Measurements from ENCODE around the gene SAMD9L. TPM values are rescaled to one million over a fixed set of nuclear protein-coding genes. Genes with fewer than 3 reads are reported as not detected.
A peak's percentile ranks its signal among the peaks of the same experiment; 100 is the strongest.
"Not testable (repeated sequence)": the region's sequence is repeated elsewhere in the genome, so short reads cannot be mapped to it uniquely, and the experiment has no call there.

The SAMD9L gene
- total RNA-seq, 2 experiments from 2014 or later: 145 to 166 TPM

DNA sequence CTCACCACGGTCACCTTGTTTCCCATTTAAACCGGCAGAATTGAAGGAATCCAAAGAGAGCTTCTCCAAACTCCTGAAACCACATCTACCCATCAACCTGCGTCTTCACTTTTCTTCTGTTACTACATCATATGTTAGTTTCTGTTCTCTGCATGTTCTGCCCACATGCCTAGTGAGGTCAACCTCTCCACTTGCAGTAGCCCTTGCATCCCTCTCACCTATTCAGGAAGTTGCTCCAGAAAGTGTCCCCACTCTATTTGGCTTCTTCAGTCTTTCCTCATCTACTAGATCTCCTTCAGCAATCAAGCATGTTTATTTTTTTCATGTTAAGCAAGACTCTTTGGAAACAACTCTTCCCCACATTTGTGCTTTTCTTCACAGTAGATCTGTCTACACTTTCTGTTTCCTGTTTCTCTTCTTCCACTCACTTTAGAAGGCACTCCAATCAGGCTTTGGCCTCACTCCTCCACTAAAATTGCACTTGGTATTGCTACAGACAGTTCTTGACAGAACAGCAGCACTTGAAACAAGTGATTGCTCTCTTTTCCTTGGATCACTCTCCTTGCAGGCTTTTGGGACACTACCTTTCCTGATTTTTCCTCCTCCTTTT, 7.5 kb downstream of the SAMD9L start:
- no peaks in the 10 kb centered on the region for H3K27me3 Mint-ChIP-seq
- peaks cover 13% of the 10 kb centered on the region for H3K9me3 Mint-ChIP-seq
- H3K36me3 Mint-ChIP-seq (ENCODE audit: low read depth): peaks cover 27% of the 10 kb centered on the region
- ChIA-PET POLR2A (no interaction called here), CTCF (no interaction called here)
- H3K4me1 Mint-ChIP-seq: peaks cover 15% of the 10 kb centered on the region
- H3K4me3 Mint-ChIP-seq: no peak overlapping the region
- DNase-seq: no peak
- H3K27ac Mint-ChIP-seq: no peak overlapping the region

DNA sequence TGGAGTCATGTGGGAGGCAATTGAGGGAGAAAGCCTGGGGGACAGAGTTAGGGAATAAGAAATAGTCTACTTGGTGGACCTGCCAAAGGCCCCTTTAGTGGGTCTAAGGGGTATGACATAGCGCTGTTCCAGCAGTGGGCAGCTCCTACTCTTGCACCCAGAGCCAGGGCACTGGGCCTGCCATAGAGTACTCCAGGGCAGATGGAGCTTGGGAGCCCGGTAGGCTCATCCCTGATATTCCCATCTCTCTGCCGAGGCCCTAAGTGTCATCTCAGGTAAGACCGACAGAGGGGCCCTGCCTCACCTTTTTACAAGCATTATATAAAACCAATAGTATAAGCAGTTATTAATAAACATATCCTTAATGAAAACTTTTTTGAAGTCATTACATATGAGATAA, 9.6 kb downstream of the SAMD9L start:
- no peaks in the 10 kb centered on the region for H3K27me3 Mint-ChIP-seq
- no peak for DNase-seq
- POLR2A ChIA-PET: no interaction called here
- H3K27ac Mint-ChIP-seq: no peak overlapping the region
- peaks cover 27% of the 10 kb centered on the region for H3K9me3 Mint-ChIP-seq
- H3K4me3 Mint-ChIP-seq: no peak overlapping the region
- peaks cover 4% of the 10 kb centered on the region for H3K4me1 Mint-ChIP-seq
- CTCF ChIA-PET: no interaction called here
- H3K36me3 Mint-ChIP-seq (ENCODE audit: low read depth): peaks cover 48% of the 10 kb centered on the region

DNA sequence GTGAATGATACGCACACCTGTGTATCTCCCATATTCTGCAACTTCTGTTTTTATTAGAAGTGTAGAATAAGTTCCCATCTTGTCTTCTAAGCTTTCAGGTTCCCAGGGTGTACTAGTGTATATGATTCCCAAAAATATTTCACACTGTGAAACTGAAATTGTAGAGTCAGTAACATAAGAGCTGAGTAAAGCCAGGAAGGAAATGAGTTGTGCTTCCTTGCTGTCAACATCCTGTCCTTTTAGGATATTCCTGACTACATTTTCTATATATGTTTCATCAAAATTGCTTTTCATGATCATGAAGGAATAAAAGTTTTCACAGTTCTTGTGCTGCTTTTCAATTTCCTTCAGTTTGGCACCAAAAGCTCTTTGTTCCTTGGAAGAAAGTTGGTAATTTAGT, 15.2 kb downstream of the SAMD9L start:
- H3K9me3 Mint-ChIP-seq: peaks cover 65% of the 10 kb centered on the region
- POLR2A ChIA-PET: no interaction called here

DNA sequence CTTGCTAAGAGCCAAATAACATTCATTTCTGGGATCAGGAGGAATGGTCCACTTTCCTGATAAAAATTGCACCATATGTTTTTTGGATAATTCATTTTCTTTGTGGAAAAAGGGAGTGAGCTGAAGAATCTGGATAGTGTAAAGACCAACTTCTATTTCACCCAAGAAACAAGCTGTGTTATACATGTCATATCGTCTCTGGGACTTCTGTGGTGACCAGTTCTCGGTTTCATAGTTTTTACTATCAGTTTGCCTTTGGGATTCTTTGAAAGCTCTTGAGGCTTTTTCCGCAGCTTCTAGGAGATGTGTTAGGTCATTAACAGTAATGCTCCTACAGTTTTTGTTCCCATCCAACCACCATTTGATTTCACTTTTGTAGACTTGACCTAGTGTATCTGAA, 16.0 kb downstream of the SAMD9L start:
- CTCF ChIA-PET: interaction anchor here (0.7 to 0.8 kb wide), 3 partner anchors 10 to 36 kb away, joined by 3 read pairs; no protein-coding TSS in a partner anchor
- no peak for DNase-seq
- POLR2A ChIA-PET: no interaction called here
- Mint-ChIP-seq H3K27me3 (no peaks in the 10 kb centered on the region), H3K4me3 (no peak overlapping the region), H3K4me1 (no peaks in the 10 kb centered on the region), H3K36me3 (ENCODE audit: low read depth) (peaks cover 83% of the 10 kb centered on the region), H3K9me3 (peaks cover 64% of the 10 kb centered on the region), H3K27ac (no peak overlapping the region)

More for the DNA sequence above, 15.2 kb downstream of the SAMD9L start:
- Mint-ChIP-seq H3K27ac (no peak overlapping the region), H3K36me3 (ENCODE audit: low read depth) (peaks cover 88% of the 10 kb centered on the region), H3K4me3 (no peak overlapping the region), H3K4me1 (no peaks in the 10 kb centered on the region), H3K27me3 (no peaks in the 10 kb centered on the region)
- CTCF ChIA-PET: interaction anchor here (0.7 to 1.2 kb wide), 3 partner anchors 9 to 19 kb away, joined by 3 read pairs; no protein-coding TSS in a partner anchor
- no peak for DNase-seq

DNA sequence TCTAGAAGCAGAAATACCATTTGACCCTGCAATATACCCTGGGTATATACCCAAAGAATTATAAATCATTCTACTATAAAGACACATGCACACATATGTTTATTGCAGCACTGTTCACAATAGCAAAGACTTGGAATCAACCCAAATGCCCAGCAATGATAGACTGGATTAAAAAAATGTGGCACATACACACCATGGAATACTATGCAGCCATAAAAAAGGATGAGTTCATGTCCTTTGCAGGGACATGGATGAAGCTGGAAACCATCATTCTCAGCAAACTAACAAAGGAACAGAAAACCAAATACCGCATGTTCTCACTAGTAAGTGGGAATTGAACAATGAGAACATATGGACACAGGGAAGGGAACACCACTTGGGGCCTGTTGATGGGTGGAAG, 21.2 kb downstream of the SAMD9L start:
- Mint-ChIP-seq H3K36me3 (ENCODE audit: low read depth) (peaks cover 79% of the 10 kb centered on the region), H3K9me3 (peaks cover 77% of the 10 kb centered on the region)
- H3K4me1 Mint-ChIP-seq, POLR2A ChIA-PET, CTCF ChIA-PET, H3K4me3 Mint-ChIP-seq, H3K27me3 Mint-ChIP-seq, H3K27ac Mint-ChIP-seq, DNase-seq: not testable (repeated sequence)

DNA sequence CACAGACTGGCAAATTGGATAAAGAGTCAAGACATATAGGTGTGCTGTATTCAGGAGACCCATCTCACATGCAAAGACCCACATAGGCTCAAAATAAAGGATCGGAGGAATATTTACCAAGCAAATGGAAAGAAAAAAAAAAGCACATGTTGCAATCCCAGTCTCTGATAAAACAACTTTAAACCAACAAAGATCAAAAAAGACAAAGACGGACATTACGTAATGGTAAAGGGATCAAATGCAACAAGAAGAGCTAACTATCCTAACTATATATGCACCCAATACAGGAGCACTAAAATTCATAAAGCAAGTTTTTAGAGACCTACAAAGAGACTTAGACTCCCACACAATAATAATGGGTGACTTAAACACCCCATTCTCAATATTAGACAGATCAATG, 24.7 kb downstream of the SAMD9L start:
- Mint-ChIP-seq H3K9me3 (peaks cover 62% of the 10 kb centered on the region), H3K36me3 (ENCODE audit: low read depth) (peaks cover 84% of the 10 kb centered on the region), H3K4me1 (peaks cover 17% of the 10 kb centered on the region)
- H3K27me3 Mint-ChIP-seq, H3K4me3 Mint-ChIP-seq, POLR2A ChIA-PET, DNase-seq, H3K27ac Mint-ChIP-seq: not testable (repeated sequence)
- CTCF ChIA-PET: interaction anchor here (0.7 kb wide), 2 partner anchors 576 to 735 kb away, joined by 3 read pairs; no protein-coding TSS in a partner anchor

DNA sequence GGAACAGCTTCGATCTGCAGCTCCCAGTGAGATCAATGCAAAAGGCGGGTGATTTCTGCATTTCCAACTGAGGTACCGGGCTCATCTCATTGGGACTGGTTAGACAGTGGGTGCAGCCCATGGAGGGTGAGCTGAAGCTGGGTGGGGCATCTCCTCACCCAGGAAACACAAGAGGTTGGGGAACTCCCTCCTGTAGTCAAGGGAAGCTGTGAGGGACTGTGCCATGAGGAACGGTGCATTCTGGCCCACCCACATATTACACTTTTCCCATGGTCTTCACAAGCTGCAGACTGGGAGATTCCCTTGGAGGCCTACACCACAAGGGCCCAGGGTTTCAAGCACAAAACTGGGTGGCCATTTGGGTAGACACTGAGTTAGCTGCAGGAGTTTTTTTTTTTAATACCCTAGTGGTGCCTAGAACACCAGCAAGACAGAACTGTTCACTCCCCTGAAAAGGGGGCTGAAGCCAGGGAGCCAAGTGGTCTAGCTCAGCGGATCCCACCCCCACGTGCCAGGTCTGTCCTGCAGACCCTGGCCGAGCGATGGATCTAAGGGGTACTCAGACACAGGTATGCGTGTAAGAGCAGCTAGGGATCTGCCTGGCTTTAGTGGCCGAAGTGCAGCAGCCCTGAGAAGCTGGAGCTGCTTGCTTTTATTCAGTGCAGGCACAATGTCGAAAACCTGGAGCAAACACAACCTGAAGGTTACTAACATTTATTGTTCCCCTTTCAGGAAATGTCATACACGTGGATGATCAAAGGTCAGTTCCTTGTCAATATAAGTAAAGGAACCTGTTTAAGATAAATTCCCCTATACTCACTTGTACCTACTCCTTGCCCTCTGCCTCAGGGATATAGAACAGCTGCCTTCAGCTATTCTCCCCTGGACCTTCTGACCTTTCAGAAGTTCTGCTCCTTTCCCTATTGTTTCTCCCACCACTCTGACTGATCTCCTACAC, 27.3 kb downstream of the SAMD9L start:
- peaks cover 90% of the 10 kb centered on the region for H3K36me3 Mint-ChIP-seq (ENCODE audit: low read depth)
- peaks cover 27% of the 10 kb centered on the region for H3K4me1 Mint-ChIP-seq
- H3K27me3 Mint-ChIP-seq: no peaks in the 10 kb centered on the region
- no peak for DNase-seq
- H3K9me3 Mint-ChIP-seq: peaks cover 45% of the 10 kb centered on the region
- POLR2A ChIA-PET: no interaction called here
- H3K4me3 Mint-ChIP-seq: no peak overlapping the region
- no peak overlapping the region for H3K27ac Mint-ChIP-seq
- CTCF ChIA-PET: interaction anchor here (0.8 to 1.1 kb wide), 4 partner anchors 14 to 45 kb away, joined by 3 to 5 read pairs (median 4); no protein-coding TSS in a partner anchor

DNA sequence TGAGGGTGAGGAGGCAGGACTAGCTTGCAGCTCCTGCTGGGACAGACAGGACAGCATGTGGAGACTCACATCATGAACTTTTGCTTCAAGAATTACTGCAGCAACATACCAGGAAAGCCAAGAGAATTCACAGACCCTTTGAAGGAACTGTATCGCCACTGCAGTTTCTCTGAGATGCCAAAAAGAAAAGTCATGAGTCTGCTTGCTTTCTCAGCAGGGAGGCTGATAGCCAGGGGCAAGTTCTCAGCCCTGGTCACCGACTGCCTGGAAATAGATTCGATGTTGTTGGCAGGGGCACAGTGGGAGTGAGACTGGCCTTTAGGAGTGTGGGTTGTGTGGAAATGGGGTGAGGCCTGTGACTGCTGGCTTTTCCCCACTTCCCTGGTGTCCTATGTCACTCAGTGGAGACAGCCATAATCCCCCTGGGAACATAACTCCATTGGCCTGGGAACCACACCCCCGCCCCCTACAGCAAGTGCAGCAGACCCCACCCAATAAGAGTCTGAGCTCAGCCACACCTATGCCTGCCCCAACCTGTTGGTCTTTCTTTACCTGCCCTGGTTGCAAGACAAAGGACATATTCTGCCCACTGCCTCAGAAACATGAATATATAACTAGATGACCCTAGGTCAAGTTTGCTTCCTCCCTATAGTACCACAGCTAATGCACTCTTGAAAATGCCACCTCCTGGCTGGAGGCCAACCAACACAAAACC, 28.8 kb downstream of the SAMD9L start:
- H3K9me3 Mint-ChIP-seq: peaks cover 40% of the 10 kb centered on the region
- peaks cover 92% of the 10 kb centered on the region for H3K36me3 Mint-ChIP-seq (ENCODE audit: low read depth)
- no peak overlapping the region for H3K4me3 Mint-ChIP-seq
- ChIA-PET POLR2A (no interaction called here), CTCF (interaction anchor here (1.1 kb wide), 1 partner anchor 15 kb away, joined by 5 read pairs; no protein-coding TSS in a partner anchor)
- no peaks in the 10 kb centered on the region for H3K27me3 Mint-ChIP-seq
- no peak for DNase-seq
- peaks cover 41% of the 10 kb centered on the region for H3K4me1 Mint-ChIP-seq
- H3K27ac Mint-ChIP-seq: peak overlapping the region; percentile 93

DNA sequence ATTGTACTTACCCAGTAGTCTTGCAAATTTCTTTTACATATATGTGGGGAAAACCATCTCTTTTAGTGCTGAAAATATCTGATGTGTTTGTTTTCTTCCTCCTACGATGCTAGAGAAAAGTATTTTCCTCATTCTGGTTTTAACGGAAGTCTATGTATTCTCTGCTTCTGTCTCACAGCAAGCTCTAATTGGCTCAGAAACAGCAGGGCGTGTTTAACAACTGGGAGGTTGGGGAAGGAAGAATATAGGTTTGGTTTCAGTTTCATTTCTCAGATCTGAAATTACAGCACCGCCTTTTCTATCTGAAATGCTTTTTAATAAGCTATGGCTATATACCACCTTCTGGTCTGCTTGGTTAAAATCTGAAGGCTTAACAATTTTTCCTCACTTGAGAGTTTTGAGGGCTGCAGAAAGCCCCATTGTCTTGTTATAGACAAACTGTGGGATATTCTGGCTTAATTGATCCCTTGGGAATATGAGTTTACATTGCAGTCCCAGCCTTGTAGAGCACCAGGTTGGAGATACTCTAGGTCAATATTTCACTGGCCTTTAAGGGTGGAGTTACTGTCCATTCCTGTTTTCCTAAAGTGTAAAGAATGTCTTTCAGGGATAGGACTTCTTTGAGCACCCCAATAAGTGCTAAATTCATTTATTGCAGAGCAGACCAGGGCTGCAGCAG, 30.2 kb downstream of the SAMD9L start, which contains the start of gene SAMD9:
TSS of gene SAMD9 (minus strand) at position 128 of the 679 bp plus-strand sequence. CDS start 11,882 bp downstream, outside the sequence.
- Mint-ChIP-seq H3K4me1 (peaks cover 53% of the 10 kb centered on the region), H3K9me3 (peaks cover 37% of the 10 kb centered on the region), H3K4me3 (peak within 1 kb of the TSS; percentile 88), H3K27ac (peak within 1 kb of the TSS; percentile 93), H3K36me3 (ENCODE audit: low read depth) (peaks cover 94% of the 10 kb centered on the region), H3K27me3 (no peaks in the 10 kb centered on the region)
- CTCF ChIA-PET: interaction anchor here (0.7 to 1.5 kb wide), 4 partner anchors 19 to 404 kb away, joined by 3 to 8 read pairs (median 4); no protein-coding TSS in a partner anchor
- DNase-seq: peak; percentile 82
- POLR2A ChIA-PET: interaction anchor here (0.5 to 1.3 kb wide), 5 partner anchors 17 to 114 kb away, joined by 3 to 5 read pairs (median 4); partner anchors contain the start of gene VPS50

DNA sequence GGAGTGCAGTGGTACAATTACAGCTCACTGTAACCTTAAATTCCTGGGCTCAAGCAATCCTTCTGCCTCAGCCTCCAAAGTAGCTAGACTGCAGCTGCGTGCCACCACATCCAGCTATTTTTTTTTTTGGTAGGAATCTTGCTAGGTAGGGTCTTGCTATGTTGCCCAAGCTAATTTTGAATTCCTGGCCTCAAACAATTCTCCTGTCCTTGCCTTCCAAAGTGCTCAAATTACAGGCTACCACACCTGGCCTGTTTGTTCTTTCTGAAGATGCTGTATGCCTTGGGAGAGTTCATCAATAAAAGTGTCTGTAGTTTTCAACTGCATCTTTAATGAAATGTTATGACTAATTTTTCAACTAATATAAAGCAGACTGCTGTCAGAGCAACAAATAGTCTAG, 30.9 kb downstream of the SAMD9L start:
- no peaks in the 10 kb centered on the region for H3K27me3 Mint-ChIP-seq
- peaks cover 94% of the 10 kb centered on the region for H3K36me3 Mint-ChIP-seq (ENCODE audit: low read depth)
- peaks cover 59% of the 10 kb centered on the region for H3K4me1 Mint-ChIP-seq
- DNase-seq: no peak
- peak overlapping the region; percentile 93 for H3K27ac Mint-ChIP-seq
- CTCF ChIA-PET: interaction anchor here (0.6 to 1.5 kb wide), 4 partner anchors 19 to 540 kb away, joined by 3 to 8 read pairs (median 4); no protein-coding TSS in a partner anchor
- peaks cover 35% of the 10 kb centered on the region for H3K9me3 Mint-ChIP-seq
- peak overlapping the region; percentile 88 for H3K4me3 Mint-ChIP-seq
- POLR2A ChIA-PET: interaction anchor here (0.7 to 1.3 kb wide), 3 partner anchors 13 to 48 kb away, joined by 3 to 4 read pairs (median 4); no protein-coding TSS in a partner anchor

DNA sequence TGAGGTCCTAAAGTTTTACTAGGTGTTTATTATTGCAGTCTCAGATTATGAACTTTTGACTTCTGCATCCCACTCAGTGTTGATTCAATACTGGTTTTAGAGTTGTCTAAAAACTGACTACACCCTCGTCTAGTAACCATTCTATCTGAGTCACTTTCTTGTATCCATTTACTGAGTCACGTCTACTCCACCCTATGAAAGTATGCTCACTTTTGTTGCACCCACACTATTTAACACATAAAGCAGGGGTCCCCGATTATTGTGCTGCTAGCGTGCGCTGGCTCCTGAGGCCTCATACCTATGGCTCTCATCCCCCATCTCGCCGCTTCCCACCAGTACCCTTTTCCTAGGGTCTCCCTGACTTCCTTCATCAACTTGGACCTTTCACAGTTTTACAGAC, 32.4 kb downstream of the SAMD9L start:
- ChIA-PET CTCF (no interaction called here), POLR2A (no interaction called here)
- Mint-ChIP-seq H3K9me3 (peaks cover 48% of the 10 kb centered on the region), H3K36me3 (ENCODE audit: low read depth) (peaks cover 94% of the 10 kb centered on the region), H3K4me3 (peak overlapping the region; percentile 88), H3K27ac (peak overlapping the region; percentile 93), H3K4me1 (peaks cover 71% of the 10 kb centered on the region), H3K27me3 (no peaks in the 10 kb centered on the region)
- DNase-seq: no peak

DNA sequence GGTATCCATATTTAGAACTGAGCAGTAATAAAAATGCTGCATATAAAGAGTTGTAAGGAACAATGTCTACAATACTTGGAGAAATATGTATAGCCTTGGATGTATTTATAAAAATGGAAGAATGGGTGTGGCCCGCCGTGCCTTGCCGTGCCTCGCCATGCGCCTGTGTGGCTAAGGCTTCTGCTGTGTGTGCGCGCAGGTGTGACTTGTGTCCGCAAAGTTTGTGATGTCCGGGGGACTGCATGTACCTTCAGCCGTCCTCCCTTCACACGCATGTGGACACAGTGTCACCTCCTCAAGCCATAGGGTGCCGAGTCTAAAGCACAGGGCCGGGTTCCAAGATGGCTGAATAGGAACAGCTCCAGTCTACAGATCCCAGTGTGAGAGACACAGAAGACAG, 40.2 kb downstream of the SAMD9L start:
- Mint-ChIP-seq H3K9me3 (peaks cover 70% of the 10 kb centered on the region), H3K27me3 (no peaks in the 10 kb centered on the region), H3K4me3 (no peak overlapping the region), H3K4me1 (peaks cover 23% of the 10 kb centered on the region), H3K36me3 (ENCODE audit: low read depth) (peaks cover 98% of the 10 kb centered on the region), H3K27ac (no peak overlapping the region)
- DNase-seq: no peak
- ChIA-PET POLR2A (interaction anchor here (0.6 kb wide), 1 partner anchor 175 kb away, joined by 7 read pairs; no protein-coding TSS in a partner anchor), CTCF (interaction anchor here (1.0 kb wide), 1 partner anchor 9 kb away, joined by 3 read pairs; no protein-coding TSS in a partner anchor)
